Gastrocnemius medialis (tissue), 4 donors: ENCODE measurements around the gene CCDC85C.

ENCODE experiments used
- POLR2A ChIP-seq, 2 donors: fragments of 450-650 bp; IDR thresholded peaks; one replicate each; pipeline ENCODE4 v1.6.1; 2017; ENCODE audit warnings: antibody characterized with exemption in 2 of 2, mild to moderate bottlenecking in 2 of 2, moderate library complexity in 2 of 2
- TF ChIP-seq, protein P1 (sequence below), 5 experiments: fragments of 450-650 bp in 3 of 5; fragments of 200-600 bp in 2 of 5; sonication (generic) in 2 of 5; IDR thresholded peaks in 4 of 5; conservative IDR thresholded peaks in 1 of 5; 1 replicate in 4 of 5; 2 replicates in 1 of 5; pipeline ENCODE4 v1.5.1; 2016 to 2019; ENCODE audit warnings: antibody characterized with exemption in 5 of 5, mild to moderate bottlenecking in 3 of 5, moderate library complexity in 3 of 5

DNA sequence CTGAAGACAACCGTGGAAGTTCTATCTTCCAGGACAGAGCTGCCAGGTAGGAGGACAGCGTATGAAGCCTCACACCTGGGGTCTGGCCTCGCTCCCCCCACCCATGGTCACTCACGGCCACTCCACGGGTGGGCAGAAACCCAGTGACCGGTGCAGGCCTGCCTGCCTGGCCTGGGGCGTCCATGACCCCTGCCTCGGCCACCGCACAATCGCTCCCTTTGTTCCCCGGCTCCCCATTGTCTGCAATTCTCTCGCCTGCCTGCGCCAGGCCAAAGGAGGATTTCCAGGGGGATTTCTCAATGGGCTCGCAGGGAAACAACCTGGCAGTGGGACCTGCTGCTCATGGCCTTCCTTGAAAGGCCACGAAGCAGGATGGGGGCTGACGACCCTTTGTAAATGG lies 22.6 kb downstream of the CCDC85C start:
- TF ChIP-seq, protein P1, sequence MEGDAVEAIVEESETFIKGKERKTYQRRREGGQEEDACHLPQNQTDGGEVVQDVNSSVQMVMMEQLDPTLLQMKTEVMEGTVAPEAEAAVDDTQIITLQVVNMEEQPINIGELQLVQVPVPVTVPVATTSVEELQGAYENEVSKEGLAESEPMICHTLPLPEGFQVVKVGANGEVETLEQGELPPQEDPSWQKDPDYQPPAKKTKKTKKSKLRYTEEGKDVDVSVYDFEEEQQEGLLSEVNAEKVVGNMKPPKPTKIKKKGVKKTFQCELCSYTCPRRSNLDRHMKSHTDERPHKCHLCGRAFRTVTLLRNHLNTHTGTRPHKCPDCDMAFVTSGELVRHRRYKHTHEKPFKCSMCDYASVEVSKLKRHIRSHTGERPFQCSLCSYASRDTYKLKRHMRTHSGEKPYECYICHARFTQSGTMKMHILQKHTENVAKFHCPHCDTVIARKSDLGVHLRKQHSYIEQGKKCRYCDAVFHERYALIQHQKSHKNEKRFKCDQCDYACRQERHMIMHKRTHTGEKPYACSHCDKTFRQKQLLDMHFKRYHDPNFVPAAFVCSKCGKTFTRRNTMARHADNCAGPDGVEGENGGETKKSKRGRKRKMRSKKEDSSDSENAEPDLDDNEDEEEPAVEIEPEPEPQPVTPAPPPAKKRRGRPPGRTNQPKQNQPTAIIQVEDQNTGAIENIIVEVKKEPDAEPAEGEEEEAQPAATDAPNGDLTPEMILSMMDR (IDR thresholded peaks at IDR 0.05 in 4 of 5, conservative IDR thresholded peaks at IDR 0.05 in 1 of 5), result no peak
- TF ChIP-seq POLR2A (IDR thresholded peaks at IDR 0.05), result no peak
